Stimulated activated CD4-positive, alpha-beta T cell treated with anti-CD3 and anti-CD28 coated beads, TNF-alpha, amount 100 ng/mL, for 4 hours (primary cell): Measurements from ENCODE around the gene HOXD4.

ENCODE experiments used
- DNase-seq, 3 experiments: peaks; one replicate each; pipeline ENCODE4 v3.0.0-alpha.2; 2020; ENCODE audit warnings: low read depth in 3 of 3

HOXD4 gene

GRCh38 chr2:176156807-176157498, 5.6 kb downstream of the HOXD4 start, which contains the start of gene HOXD3:
HOXD3 (plus strand) TSS chr2:176157307; CDS start chr2:176169115, 11,808 bp downstream.
- DNase-seq = no peak

- DNase-seq = no peak
These were observed 6.3 kb downstream of the HOXD4 start for GRCh38 chr2:176157499-176158185.

- no peak for DNase-seq
These were observed 6.8 kb downstream of the HOXD4 start for GRCh38 chr2:176158186-176158591.

GRCh38 chr2:176158855-176159662, 7.7 kb downstream of the HOXD4 start:
- no peak for DNase-seq

GRCh38 chr2:176159663-176160250, 8.4 kb downstream of the HOXD4 start:
- no peak for DNase-seq

GRCh38 chr2:176160251-176160985, 9.1 kb downstream of the HOXD4 start:
- DNase-seq = no peak

- no peak for DNase-seq
These were observed 9.9 kb downstream of the HOXD4 start for GRCh38 chr2:176160986-176161824.

GRCh38 chr2:176161825-176162626, 10.7 kb downstream of the HOXD4 start:
- no peak for DNase-seq

GRCh38 chr2:176162911-176163671, 11.7 kb downstream of the HOXD4 start:
- no peak for DNase-seq

GRCh38 chr2:176163672-176164056, 12.3 kb downstream of the HOXD4 start:
- DNase-seq = no peak

- no peak for DNase-seq
These were observed 12.9 kb downstream of the HOXD4 start for GRCh38 chr2:176164201-176164600.

- no peak for DNase-seq
These were observed 13.4 kb downstream of the HOXD4 start for GRCh38 chr2:176164611-176165369.

GRCh38 chr2:176165370-176166050, 14.2 kb downstream of the HOXD4 start:
- DNase-seq = no peak

GRCh38 chr2:176166272-176166671, 14.9 kb downstream of the HOXD4 start:
- DNase-seq = no peak

- DNase-seq = no peak
These were observed 16.0 kb downstream of the HOXD4 start for GRCh38 chr2:176167398-176167797.

GRCh38 chr2:176169181-176169580, 17.8 kb downstream of the HOXD4 start:
- no peak for DNase-seq

GRCh38 chr2:176169711-176170110, 18.4 kb downstream of the HOXD4 start:
- DNase-seq = no peak
